Loucy (cell line): ENCODE results near the gene MPZL1.

Experiments used
- H2AFZ ChIP-seq: fragments of 200-600 bp; sonication (generic); 2 replicates; pipeline ENCODE4 v1.6.0; 2016; ENCODE audit warnings: antibody characterized with exemption, mild to moderate bottlenecking, low read length, moderate library complexity
- H3F3A ChIP-seq: fragments of 200-600 bp; 2 replicates; pipeline ENCODE4 v1.6.0; 2016; ENCODE audit warnings: antibody characterized with exemption, low read depth, mild to moderate bottlenecking
- H3K27me3 ChIP-seq: fragments of 200-600 bp; sonication (generic); 2 replicates; pipeline ENCODE4 v1.6.1; 2014; ENCODE audit warnings: low read length, mild to moderate bottlenecking; ENCODE audit not compliant: insufficient read depth, poor library complexity, severe bottlenecking
- H3K36me3 ChIP-seq: fragments of 200-600 bp; sonication (generic); 2 replicates; pipeline ENCODE4 v1.6.1; 2016; ENCODE audit warnings: low read length; ENCODE audit not compliant: insufficient read depth
- H3K4me1 ChIP-seq: fragments of 200-600 bp; sonication (generic); 2 replicates; pipeline ENCODE4 v1.5.1; 2014; ENCODE audit warnings: low read length, mild to moderate bottlenecking; ENCODE audit not compliant: insufficient read depth, poor library complexity, severe bottlenecking
- H3K4me2 ChIP-seq: fragments of 200-600 bp; sonication (generic); 2 replicates; pipeline ENCODE4 v1.6.0; 2014; ENCODE audit warnings: antibody characterized with exemption, low read length, low read depth, mild to moderate bottlenecking; ENCODE audit not compliant: poor library complexity, severe bottlenecking
- H3K4me3 ChIP-seq: fragments of 200-600 bp; sonication (generic); 2 replicates; pipeline ENCODE4 v1.5.1; 2014; ENCODE audit warnings: low read length, mild to moderate bottlenecking, mixed read lengths; ENCODE audit not compliant: poor library complexity, severe bottlenecking
- H3K79me2 ChIP-seq: fragments of 200-600 bp; sonication (generic); 2 replicates; pipeline ENCODE4 v1.6.1; 2014; ENCODE audit warnings: low read length; ENCODE audit not compliant: insufficient read depth
- H3K9ac ChIP-seq: fragments of 200-600 bp; sonication (generic); 2 replicates; pipeline ENCODE4 v1.6.0; 2014; ENCODE audit warnings: mild to moderate bottlenecking, low read depth, low read length, moderate library complexity; ENCODE audit not compliant: poor library complexity, severe bottlenecking
- H3K9me2 ChIP-seq: fragments of 200-600 bp; sonication (generic); replicated peaks from 2 replicates; pipeline ENCODE4 v1.6.1; 2016; ENCODE audit warnings: low read depth, low read length, mixed read lengths
- H3K9me3 ChIP-seq: fragments of 200-600 bp; sonication (generic); 2 replicates; pipeline ENCODE4 v1.6.1; 2014; ENCODE audit warnings: mild to moderate bottlenecking, antibody characterized with exemption, low read length, low read depth; ENCODE audit not compliant: insufficient read depth
- H4K20me1 ChIP-seq: fragments of 200-600 bp; sonication (generic); 2 replicates; pipeline ENCODE4 v1.6.0; 2014; ENCODE audit warnings: antibody characterized with exemption, low read length, mild to moderate bottlenecking; ENCODE audit not compliant: insufficient read depth, poor library complexity, severe bottlenecking
- EZH2phosphoT487 ChIP-seq: fragments of 200-600 bp; IDR thresholded peaks from 2 replicates; pipeline ENCODE4 v1.6.1; 2018; ENCODE audit warnings: antibody characterized with exemption, mild to moderate bottlenecking, moderate library complexity, borderline replicate concordance
- TF ChIP-seq, protein P1 (sequence below): fragments of 200-600 bp; sonication (generic); conservative IDR thresholded peaks from 2 replicates; pipeline ENCODE4 v1.5.1; 2014; ENCODE audit warnings: mild to moderate bottlenecking, antibody characterized with exemption, low read length

MPZL1 gene

DNA sequence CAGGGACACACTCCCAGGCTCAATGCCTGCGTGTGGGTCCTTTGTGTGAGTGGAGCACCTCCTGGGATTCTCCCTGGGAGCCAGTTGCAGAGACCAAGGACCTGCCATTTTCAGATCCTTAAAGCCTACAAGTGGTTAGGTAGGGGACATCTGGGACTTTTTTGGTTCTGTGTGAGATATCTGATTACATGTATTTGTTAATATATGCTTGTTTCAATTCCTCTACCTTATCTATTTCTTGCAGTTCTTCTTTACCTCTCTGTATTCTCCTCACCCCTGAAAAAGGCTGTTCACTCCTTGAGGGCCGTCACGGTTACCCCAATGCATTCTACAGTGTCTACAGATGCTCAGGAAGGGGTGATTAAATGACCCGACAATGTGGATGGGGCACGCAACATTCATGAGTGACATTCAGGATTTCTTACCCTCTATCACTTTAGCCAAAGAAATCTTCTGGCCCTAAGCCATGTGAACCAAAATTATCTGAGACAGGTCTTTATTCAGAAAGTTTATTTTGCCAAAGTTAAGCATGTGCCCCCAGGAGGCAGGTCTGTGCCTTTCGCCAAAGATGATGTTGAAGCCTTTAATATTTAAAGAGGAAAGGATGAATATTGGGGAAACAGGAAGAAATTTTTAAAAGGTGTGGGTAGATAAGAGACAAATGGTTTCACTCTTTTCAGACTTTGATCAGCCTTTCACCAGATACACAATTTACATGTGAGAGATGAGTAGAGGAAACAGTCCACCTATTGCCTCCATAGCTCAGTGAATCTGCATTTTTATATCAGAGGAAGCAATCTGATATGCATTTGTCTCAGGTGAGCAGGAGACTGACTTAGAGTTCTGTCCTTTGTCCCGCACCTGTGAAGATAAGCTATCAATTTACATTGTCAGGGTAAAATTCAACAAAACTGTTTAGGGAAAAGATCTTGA is 44.6 kb upstream of the MPZL1 start:
- Histone ChIP-seq H3K4me3 (no peak overlapping the region), H3K4me1 (peaks cover 22% of the 10 kb centered on the region), H3K4me2 (no peak overlapping the region), H2AFZ (no peak overlapping the region), H4K20me1 (no peaks in the 10 kb centered on the region), H3K79me2 (no peaks in the 10 kb centered on the region), H3K36me3 (peaks cover 11% of the 10 kb centered on the region; the same call in 1 of the 2 replicates), H3F3A (no peaks in the 10 kb centered on the region), H3K9me3 (no peaks in the 10 kb centered on the region), H3K9me2 (no peaks in the 10 kb centered on the region), H3K9ac (no peak overlapping the region), H3K27me3 (no peaks in the 10 kb centered on the region)
- TF ChIP-seq EZH2phosphoT487 = no peak
- TF ChIP-seq, protein P1, sequence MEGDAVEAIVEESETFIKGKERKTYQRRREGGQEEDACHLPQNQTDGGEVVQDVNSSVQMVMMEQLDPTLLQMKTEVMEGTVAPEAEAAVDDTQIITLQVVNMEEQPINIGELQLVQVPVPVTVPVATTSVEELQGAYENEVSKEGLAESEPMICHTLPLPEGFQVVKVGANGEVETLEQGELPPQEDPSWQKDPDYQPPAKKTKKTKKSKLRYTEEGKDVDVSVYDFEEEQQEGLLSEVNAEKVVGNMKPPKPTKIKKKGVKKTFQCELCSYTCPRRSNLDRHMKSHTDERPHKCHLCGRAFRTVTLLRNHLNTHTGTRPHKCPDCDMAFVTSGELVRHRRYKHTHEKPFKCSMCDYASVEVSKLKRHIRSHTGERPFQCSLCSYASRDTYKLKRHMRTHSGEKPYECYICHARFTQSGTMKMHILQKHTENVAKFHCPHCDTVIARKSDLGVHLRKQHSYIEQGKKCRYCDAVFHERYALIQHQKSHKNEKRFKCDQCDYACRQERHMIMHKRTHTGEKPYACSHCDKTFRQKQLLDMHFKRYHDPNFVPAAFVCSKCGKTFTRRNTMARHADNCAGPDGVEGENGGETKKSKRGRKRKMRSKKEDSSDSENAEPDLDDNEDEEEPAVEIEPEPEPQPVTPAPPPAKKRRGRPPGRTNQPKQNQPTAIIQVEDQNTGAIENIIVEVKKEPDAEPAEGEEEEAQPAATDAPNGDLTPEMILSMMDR = peak; percentile 37

DNA sequence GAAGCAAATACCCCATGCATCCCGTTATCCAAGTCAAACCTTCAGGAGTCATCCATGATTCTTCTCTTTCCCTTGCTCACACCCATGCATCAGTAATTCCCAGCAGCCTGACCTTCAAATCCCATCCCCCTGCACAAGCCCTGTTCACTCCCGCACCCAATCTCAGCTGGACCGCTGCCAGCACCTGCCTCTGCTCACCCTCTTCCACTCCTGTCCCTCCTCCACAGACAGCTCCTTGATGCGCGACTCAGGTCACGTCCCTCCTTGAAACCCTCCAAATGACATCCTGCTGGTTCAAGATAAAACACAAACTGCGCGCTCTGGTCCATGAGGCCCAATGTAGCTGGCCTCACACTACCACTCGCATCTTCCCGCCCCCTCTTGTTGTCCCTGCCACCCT is 43.4 kb upstream of the MPZL1 start:
- no peak overlapping the region for H3K4me3 ChIP-seq
- no peaks in the 10 kb centered on the region for H3F3A ChIP-seq
- H4K20me1 ChIP-seq = no peaks in the 10 kb centered on the region
- peaks cover 6% of the 10 kb centered on the region; the same call in 1 of the 2 replicates for H3K36me3 ChIP-seq
- no peaks in the 10 kb centered on the region for H3K27me3 ChIP-seq
- H3K4me1 ChIP-seq = peaks cover 22% of the 10 kb centered on the region
- no peak overlapping the region for H3K4me2 ChIP-seq
- H3K9me2 ChIP-seq = no peaks in the 10 kb centered on the region
- no peaks in the 10 kb centered on the region for H3K79me2 ChIP-seq
- TF ChIP-seq, protein P1 = no peak
- no peak for TF ChIP-seq EZH2phosphoT487
- H3K9me3 ChIP-seq = no peaks in the 10 kb centered on the region
- no peak overlapping the region for H3K9ac ChIP-seq
- H2AFZ ChIP-seq = no peak overlapping the region

DNA sequence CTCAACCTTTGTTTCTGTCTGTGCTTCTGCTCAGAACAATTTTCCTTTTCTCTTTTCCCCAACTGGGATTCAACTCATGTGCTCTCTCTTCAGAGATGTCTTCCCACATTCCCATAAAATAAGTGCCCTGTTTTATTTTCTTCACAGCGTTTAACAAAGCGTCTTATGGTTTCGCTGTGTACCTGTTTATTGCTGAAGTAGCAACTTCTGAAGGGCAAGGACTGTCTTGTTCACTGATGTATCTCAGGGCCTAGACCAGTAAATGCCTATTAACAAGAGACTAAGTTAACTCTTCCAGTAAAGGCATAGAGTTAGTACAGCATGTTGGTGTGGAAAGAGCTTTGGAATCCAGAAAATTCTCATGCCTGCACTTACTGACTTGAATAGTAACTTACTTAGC is 42.9 kb upstream of the MPZL1 start:
- H3K9me3 ChIP-seq = no peaks in the 10 kb centered on the region
- TF ChIP-seq, protein P1 = no peak
- TF ChIP-seq EZH2phosphoT487 = no peak
- H3K4me2 ChIP-seq = no peak overlapping the region
- no peak overlapping the region for H3K9ac ChIP-seq
- peaks cover 6% of the 10 kb centered on the region; the same call in 1 of the 2 replicates for H3K36me3 ChIP-seq
- no peaks in the 10 kb centered on the region for H3F3A ChIP-seq
- H3K79me2 ChIP-seq = no peaks in the 10 kb centered on the region
- no peaks in the 10 kb centered on the region for H3K27me3 ChIP-seq
- H3K9me2 ChIP-seq = no peaks in the 10 kb centered on the region
- no peaks in the 10 kb centered on the region for H4K20me1 ChIP-seq
- no peak overlapping the region for H2AFZ ChIP-seq
- H3K4me3 ChIP-seq = no peak overlapping the region
- H3K4me1 ChIP-seq = peaks cover 22% of the 10 kb centered on the region
